Measurements from ENCODE around the gene LAPTM5.

- TF ChIP-seq CTCF (IDR thresholded peaks at IDR 0.05) (no peak), POLR2AphosphoS5 (IDR thresholded peaks at IDR 0.05) (no peak), POLR2A (IDR thresholded peaks at IDR 0.05) (no peak), EP300 (IDR thresholded peaks at IDR 0.05) (no peak)
These were observed 64.2 kb downstream of the LAPTM5 start for GRCh38 chr1:30693366-30693765.

Measured in upper lobe of left lung (tissue), 4 donors.